Osteoblast (primary cell): ENCODE results near the gene CA4. TPM values are rescaled to one million over a fixed set of nuclear protein-coding genes. Genes with fewer than 3 reads are reported as not detected.
"Not testable (repeated sequence)": the region's sequence is repeated elsewhere in the genome, so short reads cannot be mapped to it uniquely, and the experiment has no call there.

ENCODE experiments used
- DNase-seq: peaks from one replicate; pipeline ENCODE4 v3.0.0; 2011; ENCODE audit warnings: low spot score, mixed read lengths; ENCODE audit not compliant: insufficient read length; ENCODE audit errors: missing footprints
- H2AFZ ChIP-seq: 2 replicates; pipeline ENCODE4 v1.6.0; 2011; ENCODE audit warnings: mild to moderate bottlenecking, low read length
- H3K27ac ChIP-seq: 2 replicates; pipeline ENCODE4 v1.5.1; 2011; ENCODE audit warnings: mild to moderate bottlenecking, low read depth, low read length, moderate library complexity
- H3K27me3 ChIP-seq: 2 replicates; pipeline ENCODE4 v1.6.0; 2012; ENCODE audit warnings: mild to moderate bottlenecking, control low read depth, inconsistent platforms, low read length, moderate library complexity; ENCODE audit not compliant: insufficient read depth
- H3K36me3 ChIP-seq: 2 replicates; pipeline ENCODE4 v1.5.1; 2011; ENCODE audit warnings: mild to moderate bottlenecking, low read length, control low read depth, moderate library complexity; ENCODE audit not compliant: insufficient read depth
- H3K4me1 ChIP-seq: 2 replicates; pipeline ENCODE4 v1.5.1; 2011; ENCODE audit warnings: mild to moderate bottlenecking, low read length, control low read depth, moderate library complexity; ENCODE audit not compliant: insufficient read depth
- H3K4me2 ChIP-seq: 2 replicates; pipeline ENCODE4 v1.6.0; 2011; ENCODE audit warnings: mild to moderate bottlenecking, low read length; ENCODE audit not compliant: insufficient read depth
- H3K4me3 ChIP-seq: fragments of 200-600 bp; sonication (generic); 3 replicates; pipeline ENCODE4 v1.5.1; 2012; ENCODE audit warnings: mild to moderate bottlenecking, low read length, inconsistent platforms; ENCODE audit not compliant: insufficient read depth
- H3K79me2 ChIP-seq: 2 replicates; pipeline ENCODE4 v1.6.0; 2012; ENCODE audit warnings: mild to moderate bottlenecking, low read length, control low read depth, inconsistent platforms; ENCODE audit not compliant: insufficient read depth
- H3K9me3 ChIP-seq: 2 replicates; pipeline ENCODE4 v1.5.1; 2011; ENCODE audit warnings: low read depth, low read length, control low read depth
- H4K20me1 ChIP-seq: 2 replicates; pipeline ENCODE4 v1.6.0; 2012; ENCODE audit warnings: mild to moderate bottlenecking, low read length, control low read depth; ENCODE audit not compliant: insufficient read depth
- total RNA-seq: library from RNA; depleted of rRNA; stranded (reverse); fragments of >200 nt; gene quantifications from 2 replicates; pipeline ENCODE4 v1.2.3, GENCODE V29; 2012
- TF ChIP-seq, protein P1 (sequence below): IDR thresholded peaks from 2 replicates; pipeline ENCODE4 v1.5.1; 2011; ENCODE audit warnings: mild to moderate bottlenecking, low read depth, low read length, moderate library complexity; ENCODE audit errors: extremely low read depth

The CA4 gene
- total RNA-seq, 1 donor, result not detected

DNA sequence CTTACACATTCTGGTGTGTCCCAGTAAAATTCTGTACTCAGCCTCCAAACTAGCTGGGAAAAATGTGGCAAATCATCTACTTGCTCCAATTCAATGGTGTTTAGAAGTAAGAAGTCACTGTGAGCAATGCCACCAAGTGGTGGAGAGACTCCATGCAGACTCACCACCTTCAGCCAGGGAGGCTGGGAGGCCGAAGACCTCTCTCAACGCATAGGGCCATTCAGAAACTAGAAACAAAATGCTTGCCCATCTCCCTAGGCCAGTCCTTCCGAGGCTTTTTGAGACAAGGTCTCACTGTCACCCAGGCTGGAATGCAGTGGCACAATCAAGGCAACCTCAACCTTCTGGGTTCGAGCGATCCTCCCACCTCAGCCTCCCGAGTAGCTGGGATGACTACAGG is 25.0 kb downstream of the CA4 start:
- H4K20me1 ChIP-seq, H3K79me2 ChIP-seq, H3K27ac ChIP-seq, H3K27me3 ChIP-seq, H3K4me2 ChIP-seq, H2AFZ ChIP-seq, H3K4me3 ChIP-seq, H3K36me3 ChIP-seq, H3K9me3 ChIP-seq, DNase-seq: not testable (repeated sequence)
- H3K4me1 ChIP-seq, result peaks cover 13% of the 10 kb centered on the region
- TF ChIP-seq, protein P1, sequence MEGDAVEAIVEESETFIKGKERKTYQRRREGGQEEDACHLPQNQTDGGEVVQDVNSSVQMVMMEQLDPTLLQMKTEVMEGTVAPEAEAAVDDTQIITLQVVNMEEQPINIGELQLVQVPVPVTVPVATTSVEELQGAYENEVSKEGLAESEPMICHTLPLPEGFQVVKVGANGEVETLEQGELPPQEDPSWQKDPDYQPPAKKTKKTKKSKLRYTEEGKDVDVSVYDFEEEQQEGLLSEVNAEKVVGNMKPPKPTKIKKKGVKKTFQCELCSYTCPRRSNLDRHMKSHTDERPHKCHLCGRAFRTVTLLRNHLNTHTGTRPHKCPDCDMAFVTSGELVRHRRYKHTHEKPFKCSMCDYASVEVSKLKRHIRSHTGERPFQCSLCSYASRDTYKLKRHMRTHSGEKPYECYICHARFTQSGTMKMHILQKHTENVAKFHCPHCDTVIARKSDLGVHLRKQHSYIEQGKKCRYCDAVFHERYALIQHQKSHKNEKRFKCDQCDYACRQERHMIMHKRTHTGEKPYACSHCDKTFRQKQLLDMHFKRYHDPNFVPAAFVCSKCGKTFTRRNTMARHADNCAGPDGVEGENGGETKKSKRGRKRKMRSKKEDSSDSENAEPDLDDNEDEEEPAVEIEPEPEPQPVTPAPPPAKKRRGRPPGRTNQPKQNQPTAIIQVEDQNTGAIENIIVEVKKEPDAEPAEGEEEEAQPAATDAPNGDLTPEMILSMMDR, result peak; percentile 45

DNA sequence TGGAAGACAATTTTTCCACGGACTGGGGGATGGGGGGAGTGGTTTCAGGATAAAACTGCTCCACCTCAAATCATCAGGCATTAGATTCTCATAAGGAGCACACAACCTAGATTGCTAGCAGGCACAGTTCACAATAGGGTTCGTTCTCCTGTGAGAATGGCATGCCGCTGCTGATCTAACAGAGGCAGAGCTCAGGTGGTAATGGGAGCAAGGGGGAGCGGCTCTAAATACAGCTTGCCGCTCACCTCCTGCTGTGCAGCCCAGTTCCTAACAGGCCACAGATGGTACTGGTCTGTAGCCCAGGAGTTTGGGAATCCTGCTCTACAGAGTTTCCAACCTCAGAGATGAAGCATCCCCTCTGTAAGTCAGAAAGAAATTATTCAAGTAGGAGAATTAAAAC is 27.0 kb downstream of the CA4 start:
- H3K36me3 ChIP-seq, result peaks cover 15% of the 10 kb centered on the region
- H3K27me3 ChIP-seq, H3K4me3 ChIP-seq, H2AFZ ChIP-seq, H3K4me1 ChIP-seq, H3K79me2 ChIP-seq, DNase-seq, H3K9me3 ChIP-seq, H4K20me1 ChIP-seq, H3K4me2 ChIP-seq, H3K27ac ChIP-seq: not testable (repeated sequence)

DNA sequence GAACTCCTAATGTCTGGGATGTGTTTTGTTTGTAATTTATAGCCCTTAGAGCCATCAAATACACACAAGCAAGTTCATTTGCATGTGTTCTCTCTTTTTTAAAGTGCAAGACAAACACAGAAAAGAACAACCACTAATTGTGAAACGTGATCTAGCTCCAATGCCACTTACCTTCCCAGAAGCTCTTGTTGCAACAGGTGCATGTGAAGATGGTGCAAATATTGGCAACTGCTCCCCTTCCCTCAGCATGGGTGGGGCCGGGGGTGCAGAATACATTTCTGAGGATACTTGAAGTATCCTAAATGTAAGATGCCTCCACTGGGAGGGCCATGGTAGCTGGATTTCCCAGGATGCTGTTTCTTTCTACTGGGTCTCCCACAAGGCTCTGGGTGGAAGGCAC is 28.4 kb downstream of the CA4 start:
- H3K36me3 ChIP-seq, result peaks cover 19% of the 10 kb centered on the region
- not testable (repeated sequence) for H3K4me3 ChIP-seq, H4K20me1 ChIP-seq, H3K4me1 ChIP-seq, H3K27me3 ChIP-seq, DNase-seq, H2AFZ ChIP-seq, H3K79me2 ChIP-seq, H3K9me3 ChIP-seq, H3K27ac ChIP-seq, H3K4me2 ChIP-seq

DNA sequence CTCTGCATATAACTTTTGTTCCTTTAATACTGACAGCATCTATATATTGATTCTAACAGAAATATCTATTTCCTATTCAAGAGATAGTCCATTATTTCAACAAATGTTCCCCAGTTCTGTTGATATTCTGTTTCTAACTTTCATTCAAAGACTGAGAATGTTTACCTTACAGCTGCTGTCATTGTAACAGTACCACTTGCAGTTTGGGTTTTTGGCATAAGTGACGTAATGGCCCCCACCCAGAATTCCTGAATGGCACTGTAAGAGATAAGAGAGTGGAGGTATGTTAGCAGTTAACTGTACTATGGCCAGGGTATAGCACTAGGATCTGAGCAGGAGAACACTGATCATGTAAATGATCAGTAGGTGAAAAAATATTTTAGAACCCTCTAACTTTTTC is 30.6 kb downstream of the CA4 start:
- H3K27ac ChIP-seq, H4K20me1 ChIP-seq, H3K4me1 ChIP-seq, H3K79me2 ChIP-seq, DNase-seq, H3K4me3 ChIP-seq, H2AFZ ChIP-seq, H3K9me3 ChIP-seq, H3K4me2 ChIP-seq, H3K27me3 ChIP-seq: not testable (repeated sequence)
- peaks cover 33% of the 10 kb centered on the region for H3K36me3 ChIP-seq

DNA sequence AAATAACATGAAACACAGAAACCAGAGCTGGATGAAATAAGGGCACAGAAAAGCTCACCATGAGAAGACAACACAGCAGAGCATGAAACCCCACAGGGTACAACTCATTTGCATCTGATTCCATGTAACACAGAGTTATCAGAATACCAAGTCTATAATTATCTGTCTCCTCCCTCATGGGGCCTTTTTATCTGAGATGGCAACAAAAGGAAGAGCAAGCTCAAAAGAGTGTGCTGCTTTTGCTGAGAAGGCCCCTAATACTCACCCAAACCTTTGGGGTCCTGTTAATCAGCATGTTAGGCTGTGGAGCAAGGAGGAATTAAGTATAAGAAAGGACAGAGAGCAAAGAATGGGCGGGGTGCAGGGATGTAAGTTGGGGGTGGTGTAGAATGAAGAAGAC is 36.6 kb downstream of the CA4 start:
- not testable (repeated sequence) for H3K27me3 ChIP-seq, DNase-seq

DNA sequence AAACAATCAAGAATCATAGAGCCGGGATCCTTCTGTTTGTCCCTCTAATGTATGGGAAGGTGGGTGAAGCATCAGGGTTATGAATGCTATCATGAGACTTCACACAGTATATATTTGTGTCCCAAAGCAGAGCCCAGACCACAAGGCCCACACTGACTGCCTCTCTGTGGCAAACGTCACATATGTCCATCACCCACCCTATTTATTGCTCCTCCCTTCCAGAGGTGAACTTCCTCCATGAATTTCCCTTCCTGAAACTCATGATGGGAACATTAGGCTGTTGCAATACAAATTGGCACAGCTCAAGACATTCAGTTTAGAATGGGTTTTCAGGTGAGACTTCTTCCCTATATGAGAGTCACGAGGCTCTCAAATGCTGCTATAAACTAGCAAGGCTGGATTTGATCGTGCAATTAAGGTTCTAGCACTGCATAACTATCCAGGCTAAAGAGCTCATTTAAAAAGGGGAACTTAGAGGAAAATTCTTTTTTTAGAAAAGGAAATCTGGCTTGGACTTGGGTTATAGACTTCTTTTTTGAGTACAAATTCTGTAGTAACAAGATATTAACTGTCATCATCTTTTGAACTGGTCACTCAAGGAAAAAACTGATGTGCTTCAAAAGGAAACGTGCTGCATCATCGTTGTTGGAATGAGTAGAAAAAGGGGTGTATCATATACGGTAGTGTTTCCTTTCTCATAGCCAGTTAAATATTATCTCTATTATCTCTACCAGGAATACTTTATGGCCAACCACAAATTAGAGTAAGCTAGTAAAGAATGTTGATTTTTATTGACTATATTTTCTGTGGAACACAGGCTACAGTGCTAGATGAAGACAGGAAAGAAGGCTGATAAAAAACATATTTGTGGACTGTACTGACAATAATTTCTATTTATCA is 37.3 kb downstream of the CA4 start:
- H3K4me3 ChIP-seq, H3K4me2 ChIP-seq, DNase-seq, H3K79me2 ChIP-seq, H3K9me3 ChIP-seq, H2AFZ ChIP-seq, H3K27me3 ChIP-seq, H4K20me1 ChIP-seq: not testable (repeated sequence)
- H3K36me3 ChIP-seq, result peaks cover 47% of the 10 kb centered on the region
- H3K27ac ChIP-seq, result peak overlapping the region; percentile 77
- H3K4me1 ChIP-seq, result peaks cover 11% of the 10 kb centered on the region

More for the DNA sequence above, 36.6 kb downstream of the CA4 start:
- H3K79me2 ChIP-seq, H2AFZ ChIP-seq, H3K4me2 ChIP-seq, H3K4me3 ChIP-seq, H4K20me1 ChIP-seq, H3K9me3 ChIP-seq: not testable (repeated sequence)
- peaks cover 46% of the 10 kb centered on the region for H3K36me3 ChIP-seq
- H3K4me1 ChIP-seq, result peaks cover 11% of the 10 kb centered on the region
- peak overlapping the region; percentile 77 for H3K27ac ChIP-seq
